ENCODE results near the gene TP53I13.

Gene TP53I13

DNA sequence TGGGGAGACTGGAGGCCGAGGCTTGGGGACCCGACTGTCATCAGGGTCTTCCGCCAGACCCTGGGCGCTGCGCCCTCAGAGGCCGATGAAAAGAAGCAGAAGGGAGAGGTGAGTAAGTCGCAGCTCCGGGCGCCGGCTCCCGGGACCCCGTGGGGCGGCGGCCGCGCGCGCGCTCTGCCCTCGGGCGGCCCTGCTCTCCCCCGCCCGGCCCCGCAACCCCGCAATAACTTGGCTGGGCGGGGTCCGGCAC lies 1.3 kb upstream of the TP53I13 start:
- DNase-seq = no peak

DNA sequence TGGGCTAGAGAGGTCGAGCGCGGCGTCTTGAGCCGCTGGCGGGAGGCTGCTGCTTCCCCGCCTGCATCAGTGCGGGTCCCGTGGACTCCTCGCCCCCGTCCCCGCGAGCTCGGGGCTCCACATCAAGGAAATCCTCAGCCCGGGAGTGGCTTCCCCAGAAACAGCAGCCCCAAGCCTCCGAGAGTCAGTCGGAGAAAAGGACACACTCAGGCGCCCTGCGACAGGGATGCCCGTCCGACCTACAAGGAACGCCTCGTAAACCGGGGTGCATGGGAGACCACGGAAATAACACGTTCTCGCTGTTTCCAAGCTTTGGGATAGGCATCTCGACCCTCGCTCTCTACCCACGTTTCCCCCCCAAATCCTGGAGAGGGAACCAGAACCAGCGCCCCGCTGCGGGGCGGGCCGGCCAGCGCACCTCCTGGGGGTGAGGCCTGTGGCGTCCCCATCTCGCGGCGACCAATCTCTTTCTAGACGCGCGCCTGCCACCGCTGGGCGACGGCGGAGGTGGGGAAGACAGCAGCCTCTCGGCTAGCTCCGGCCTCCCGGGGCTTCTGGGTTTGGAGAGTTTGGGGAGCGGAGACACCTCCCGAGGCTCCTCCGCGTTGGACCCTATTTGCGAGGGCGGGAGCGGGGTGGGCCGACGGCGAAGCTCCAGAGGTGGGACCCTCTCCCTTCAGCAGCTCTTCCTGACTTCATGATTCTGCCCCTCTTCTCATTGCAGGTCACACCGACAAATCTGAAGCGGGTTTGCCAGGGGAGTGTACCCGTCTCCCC lies 759 bp upstream of the TP53I13 start:
- DNase-seq = peak; percentile 59

GRCh38 chr17:29569245-29569950 lies 897 bp downstream of the TP53I13 start:
- DNase-seq = no peak

GRCh38 chr17:29570521-29570920 lies 2.0 kb downstream of the TP53I13 start:
- DNase-seq = no peak

DNA sequence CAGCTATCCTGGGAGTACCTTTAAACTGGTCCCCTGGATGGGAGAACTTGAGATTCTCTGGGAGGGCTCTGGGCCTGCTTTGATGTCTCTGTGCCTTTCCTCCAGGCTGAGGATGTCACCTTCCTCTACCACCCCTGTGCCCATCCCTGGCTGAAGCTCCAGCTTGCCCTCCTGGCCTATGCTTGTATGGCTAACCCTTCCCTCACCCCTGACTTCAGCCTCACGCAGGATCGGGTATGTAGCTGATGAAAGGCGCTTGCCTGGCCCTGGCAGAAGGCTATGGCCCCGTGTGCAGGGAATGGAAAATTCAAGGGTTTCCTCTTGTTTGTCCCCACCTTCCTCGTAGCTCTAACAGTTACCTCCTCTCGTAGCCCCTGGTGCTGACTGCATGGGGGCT lies 3.0 kb downstream of the TP53I13 start:
- no peak for DNase-seq

DNA sequence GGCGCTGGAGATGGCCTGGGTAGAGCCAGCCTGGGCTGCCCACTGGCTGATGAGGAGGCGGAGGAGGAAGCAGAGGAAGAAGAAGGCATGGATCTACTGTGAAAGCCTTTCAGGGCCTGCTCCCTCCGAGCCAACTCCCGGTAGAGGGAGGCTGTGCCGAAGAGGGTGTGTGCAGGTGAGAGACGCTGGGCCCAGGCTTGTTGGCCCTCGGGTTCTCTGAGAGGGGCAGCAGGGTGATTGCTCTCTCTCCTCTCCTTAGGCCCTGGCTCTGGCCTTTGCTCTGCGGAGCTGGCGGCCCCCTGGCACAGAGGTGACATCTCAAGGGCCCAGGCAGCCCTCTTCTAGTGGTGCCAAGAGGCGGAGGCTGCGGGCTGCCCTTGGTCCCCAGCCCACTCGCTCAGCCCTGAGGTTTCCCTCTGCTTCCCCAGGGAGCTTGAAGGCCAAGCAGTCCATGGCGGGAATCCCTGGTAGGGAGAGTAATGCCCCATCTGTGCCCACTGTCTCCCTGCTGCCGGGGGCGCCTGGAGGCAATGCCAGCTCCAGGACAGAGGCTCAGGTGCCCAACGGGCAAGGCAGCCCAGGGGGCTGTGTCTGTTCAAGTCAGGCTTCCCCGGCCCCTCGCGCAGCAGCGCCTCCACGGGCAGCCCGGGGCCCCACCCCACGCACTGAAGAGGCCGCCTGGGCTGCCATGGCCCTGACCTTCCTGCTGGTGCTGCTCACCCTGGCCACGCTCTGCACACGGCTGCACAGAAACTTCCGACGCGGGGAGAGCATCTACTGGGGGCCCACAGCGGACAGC lies 3.6 kb downstream of the TP53I13 start:
- no peak for DNase-seq

DNA sequence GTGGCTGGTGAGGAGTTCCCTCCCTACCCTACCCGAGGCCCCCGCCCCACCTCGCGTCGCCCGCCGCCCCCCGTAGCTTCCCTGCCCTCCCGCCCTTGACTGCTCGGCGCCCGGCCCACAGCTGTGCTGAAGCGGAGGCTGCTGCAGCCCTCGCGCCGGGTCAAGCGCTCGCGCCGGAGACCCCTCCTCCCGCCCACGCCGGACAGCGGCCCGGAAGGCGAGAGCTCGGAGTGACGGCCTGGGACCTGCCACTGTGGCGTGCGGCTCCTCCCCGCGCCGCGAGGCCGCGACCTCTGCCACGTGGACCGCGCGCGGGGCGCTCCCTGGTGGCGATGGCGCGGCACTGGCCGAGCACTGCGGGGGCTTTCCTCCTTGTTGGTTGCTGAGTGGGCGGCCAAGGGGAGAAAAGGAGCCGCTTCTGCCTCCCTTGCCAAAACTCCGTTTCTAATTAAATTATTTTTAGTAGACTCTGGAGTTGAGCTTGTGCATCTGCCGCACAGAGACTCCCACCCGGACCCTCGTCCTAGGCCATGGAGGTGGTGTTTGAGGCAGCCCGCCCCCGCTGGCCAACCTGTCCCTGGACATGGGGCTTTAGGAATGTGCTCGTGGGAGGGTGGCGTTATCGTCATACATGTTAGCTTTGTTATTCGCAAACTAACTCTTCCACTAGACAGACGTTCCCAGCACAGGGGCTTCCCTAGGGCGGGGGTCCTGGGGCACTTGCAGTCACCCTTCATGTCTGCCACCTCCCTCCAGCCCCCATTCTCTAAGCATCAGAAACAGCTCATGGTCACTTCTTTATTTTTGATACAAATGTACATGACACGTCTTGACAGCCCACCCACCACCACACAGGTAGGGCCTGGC lies 4.4 kb downstream of the TP53I13 start:
- DNase-seq = peak; percentile 65

DNA sequence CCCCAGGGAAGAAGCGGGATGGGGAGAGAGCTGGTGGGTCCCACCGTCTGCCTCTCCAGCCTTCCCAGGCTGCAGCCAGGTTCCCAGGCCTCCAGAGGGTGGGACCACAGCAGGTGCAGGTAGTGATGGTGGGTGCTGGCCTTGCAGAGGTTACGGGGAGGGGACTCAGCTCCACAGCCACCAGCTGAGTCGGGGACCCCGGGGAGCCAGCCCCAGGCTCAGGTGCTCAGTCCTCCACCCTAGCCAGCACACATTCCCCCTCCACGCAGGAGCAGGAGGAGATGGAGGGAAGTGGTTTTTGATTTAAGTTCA lies 5.0 kb downstream of the TP53I13 start:
- DNase-seq = no peak

- DNase-seq = no peak
These were observed 5.6 kb downstream of the TP53I13 start for GRCh38 chr17:29573871-29574731.

DNA sequence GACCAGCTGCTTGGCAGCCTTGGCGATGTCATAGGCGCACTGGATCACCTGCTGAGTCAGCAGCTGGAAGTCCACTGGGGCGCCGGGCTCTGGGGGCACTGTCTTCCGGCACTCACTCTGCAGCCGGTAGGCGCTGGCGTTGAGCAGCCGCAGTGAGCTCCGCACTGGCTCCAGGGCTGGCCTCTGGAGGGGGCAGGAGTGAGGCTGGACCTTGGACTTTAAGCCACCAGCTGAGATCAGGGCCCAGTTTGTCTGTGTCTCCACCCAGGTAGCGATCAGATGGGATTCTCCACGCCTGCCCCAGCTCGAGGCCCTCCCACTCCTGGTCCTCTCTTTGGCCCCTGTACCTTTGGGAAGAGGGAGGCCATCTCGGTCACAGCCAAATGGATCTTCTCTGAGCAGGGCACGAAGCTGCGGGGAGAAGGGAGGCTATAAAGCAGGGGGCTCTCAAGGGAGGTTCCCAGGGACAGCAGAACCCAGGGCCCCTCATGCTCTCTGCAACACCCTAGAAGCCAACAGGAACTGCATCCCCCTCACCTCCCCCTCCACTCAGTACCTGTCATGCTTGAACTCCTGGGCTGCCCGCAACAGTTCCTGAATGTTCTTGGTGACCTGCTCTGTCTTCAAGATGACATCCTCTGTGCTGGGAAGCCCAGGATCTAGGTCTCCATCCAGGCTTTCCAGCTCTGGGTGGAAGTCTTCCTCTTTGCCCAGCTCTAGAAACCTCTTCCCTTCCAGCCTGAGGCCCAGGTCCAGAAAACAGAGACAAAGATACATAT lies 6.4 kb downstream of the TP53I13 start:
- DNase-seq = no peak

DNA sequence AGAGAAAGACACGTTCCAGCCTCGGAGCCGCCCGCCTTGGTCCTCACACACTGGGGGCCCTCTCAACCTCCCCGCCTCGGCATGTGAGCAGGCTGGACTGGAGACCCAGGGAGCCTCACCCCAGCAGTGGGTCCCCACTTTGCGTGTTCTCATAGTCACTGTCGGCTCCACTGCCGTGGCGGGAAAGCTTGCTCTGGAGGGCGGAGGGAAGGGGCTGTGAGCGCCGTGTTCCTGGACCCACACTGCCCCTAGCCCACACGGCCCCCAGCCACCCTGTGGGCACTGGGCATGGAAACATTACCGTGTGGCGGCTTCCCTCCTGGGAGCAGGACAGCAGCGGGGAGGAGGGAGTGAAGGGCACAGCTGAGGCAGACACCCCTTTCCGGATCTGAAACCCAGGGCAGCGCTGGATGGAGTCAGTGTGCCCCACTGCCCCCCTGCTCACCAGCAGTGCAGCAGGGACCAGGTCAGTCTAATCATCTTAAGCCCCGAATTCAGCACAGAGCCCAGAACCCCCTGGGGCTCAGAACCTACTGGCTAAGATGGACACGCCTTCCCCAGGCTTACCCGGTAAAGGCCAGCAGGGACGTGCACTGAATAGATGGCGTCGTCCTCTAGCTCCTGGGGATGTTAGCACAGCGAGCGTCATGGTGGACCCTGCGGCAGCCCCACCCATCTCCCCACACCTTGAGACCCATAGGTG lies 7.2 kb downstream of the TP53I13 start:
- DNase-seq = no peak

DNA sequence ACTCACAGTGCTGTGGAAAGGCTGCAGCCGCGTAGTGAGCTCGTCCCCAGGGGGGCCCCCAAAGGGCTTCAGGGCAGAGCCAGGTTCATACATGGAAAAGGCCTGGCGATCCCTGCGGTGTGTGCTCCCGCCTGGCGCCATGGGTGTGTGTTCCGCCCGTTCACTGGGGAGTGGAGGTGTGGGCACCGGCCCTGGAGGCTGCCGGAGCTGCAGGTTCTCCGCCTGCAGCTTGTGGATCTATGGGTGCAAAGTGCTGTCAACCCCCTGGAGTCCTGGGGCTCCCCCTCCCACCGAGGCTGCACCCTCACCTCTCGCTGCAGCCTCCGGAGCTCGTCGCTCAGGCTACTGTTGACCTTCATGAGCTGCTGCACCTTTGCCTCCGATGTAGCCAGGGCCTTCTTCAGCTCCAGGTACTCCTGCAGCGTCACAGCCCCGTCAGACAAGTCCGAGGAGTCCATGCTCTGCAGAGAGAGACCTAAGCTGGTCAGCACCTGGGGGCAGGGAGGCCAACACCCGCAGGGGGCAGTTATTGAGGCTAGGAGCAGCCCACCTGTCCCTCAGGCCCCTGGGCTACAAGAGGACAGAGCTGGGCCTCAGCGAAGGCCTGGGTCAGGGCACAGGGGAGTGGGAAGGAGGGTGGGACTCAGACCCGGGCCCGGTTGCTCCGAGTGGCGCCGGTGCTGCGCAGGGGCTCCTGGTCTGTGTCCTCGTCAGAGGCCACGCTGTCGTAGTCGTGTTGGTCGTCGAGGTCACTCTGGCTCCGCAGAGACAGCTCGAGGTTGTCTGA lies 7.9 kb downstream of the TP53I13 start:
- DNase-seq = no peak

GRCh38 chr17:29577001-29577370 lies 8.5 kb downstream of the TP53I13 start:
- DNase-seq = no peak

DNA sequence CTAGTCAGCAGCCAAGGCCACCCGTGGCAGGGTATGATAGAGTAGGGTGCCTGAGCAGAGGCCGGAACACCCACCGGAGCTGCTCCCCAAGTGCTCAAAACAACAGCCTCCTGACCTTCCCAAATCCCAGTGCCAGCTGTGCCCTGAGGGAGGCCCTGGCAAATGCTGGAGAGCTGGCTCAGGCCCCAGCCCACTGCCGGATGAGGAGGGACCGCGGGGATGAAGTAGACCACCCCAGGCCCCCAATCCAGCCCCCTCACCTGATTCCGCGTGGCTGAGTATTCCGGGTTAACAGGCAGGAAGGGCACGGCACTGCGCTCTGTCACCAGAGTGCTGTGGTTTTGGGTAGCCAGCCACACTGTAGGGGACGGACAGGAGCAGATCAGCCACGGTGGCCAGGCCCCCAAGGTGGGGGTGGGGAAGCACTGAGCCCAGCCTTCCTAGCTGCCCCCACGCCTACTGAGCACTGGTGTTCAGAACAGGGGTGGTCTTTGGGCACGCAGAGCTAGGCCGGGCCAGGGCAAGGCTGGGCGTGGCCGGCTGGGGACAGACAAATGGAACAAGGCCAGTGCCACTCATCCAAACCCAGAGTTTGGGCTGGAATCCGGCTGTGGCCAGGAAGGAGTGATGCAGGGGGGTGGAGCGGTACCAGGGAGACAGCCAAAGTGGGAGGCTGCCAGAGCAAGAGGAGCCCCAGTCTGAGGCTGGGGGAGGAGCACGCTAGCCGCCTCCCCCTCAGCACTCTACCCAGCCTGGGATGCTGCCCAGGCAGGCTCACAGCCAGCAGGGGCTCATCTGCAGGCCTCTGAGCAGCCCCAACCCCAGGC lies 9.1 kb downstream of the TP53I13 start:
- DNase-seq = peak; percentile 54

GRCh38 chr17:29578626-29579485 lies 10.4 kb downstream of the TP53I13 start:
- no peak for DNase-seq

DNA sequence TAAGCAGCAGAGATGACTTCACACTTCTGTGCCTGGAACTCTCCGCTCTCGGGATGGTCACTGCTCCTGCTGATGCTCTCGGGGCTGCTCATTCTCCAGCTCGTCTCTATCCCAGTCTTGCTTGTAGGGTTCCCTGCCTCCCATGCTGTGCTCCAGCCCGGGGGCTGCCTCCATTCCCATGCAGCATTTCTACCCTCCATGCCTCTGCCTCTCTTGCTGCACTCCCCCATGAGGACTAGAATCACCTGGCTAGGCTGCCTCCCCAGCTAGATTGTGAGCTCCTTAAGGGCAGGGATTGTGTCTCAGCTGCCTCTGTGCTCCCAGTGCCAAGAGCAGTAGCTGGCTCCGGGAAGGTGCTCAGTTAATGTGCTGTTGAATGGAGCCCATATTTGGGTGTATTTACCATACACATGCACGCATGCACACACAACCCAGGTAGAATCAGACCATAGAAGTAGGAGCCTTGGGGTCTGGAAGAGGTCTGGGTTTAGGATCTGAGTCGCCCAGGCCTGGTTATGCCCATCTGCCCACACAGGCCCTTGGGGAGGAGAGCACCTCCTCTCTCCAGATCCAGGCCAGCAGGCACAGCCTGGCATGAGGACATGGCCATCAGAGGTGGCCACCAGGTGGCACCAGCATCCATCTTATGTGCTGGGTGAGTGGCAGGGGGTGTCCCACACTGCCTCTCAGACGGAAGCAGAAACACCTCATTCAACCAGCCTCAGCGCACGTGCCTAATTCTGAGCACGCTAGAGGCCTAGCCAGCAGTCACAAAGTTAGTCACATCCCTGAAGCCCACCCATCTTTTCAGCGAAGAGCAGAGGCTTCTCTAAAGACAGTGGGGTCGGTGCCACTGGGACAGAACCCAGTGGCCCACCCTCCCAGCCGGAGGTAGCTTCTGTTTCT lies 11.6 kb downstream of the TP53I13 start:
- peak; percentile 81 for DNase-seq
